Measurements from ENCODE around the gene MELTF.

Gene MELTF

DNA sequence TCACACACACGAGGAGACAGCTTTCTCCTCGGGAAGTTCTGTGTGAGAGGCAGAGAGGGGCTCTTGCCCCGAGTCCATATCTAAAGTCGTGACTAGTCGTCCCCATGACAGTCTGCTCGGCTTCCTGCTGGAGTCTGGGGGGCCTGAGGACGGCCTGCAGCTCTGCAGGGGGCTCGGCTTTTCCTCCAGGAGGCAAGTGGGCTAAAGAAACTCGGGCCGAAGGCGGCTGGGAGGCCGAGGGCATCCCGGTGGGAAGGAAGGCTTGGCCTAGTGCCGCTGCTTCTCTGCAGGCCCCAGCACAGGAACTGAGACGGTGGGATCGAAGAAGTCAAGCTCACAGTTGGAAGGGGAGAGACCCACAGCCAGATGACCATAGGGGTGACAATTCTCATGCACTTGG, 35.6 kb downstream of the MELTF start:
- no peak for DNase-seq (ENCODE audit: low read depth)

- no peak for DNase-seq (ENCODE audit: low read depth)
Observed at GRCh38 chr3:196992461-196993065, 37.1 kb downstream of the MELTF start.

DNA sequence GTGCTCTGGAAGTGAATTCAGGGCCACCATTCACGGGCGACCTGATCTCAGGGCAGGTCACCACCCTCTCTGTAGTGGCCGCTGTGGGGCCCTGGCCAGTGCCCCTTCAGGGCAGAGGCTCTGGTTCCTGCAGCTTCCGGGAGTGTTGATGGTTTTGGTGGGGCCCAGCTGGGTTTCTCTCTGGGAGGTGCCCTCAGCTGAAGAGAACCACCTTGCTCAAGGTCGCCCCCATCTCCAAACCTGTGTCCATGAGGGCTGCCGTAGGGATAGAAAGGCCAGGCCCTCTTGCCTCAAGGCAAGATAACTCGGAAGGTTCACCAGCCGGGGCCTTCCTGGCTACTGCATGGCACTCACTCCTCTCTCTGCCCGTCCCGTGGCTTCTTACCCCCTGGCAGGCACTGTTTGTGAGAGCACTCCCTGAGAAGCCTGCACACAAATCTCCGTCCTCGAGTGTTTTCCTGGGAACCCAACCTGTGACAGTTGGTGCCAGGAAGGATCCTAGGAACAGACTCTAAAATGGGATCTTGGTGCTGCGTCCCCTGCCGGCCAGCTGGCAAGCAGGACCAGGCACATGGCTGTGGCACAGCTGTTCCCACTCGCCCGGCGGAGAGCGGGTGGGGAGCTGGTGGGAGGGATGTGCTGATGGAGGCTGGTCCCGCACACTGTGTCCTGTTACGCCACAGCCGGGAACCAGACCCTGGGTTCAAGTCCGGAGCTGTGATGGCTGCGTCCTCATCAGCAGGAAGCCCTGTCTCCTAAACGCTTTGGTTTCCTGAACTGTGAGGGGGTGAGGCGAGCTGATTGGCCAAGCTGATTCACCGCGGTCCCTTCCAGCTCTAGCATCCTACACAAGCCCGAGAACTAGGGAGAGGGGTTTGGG, 37.8 kb downstream of the MELTF start:
- no peak for DNase-seq (ENCODE audit: low read depth)

- DNase-seq (ENCODE audit: low read depth): no peak
Observed at GRCh38 chr3:196990601-196991007, 39.0 kb downstream of the MELTF start.

GRCh38 chr3:196989721-196990262, 39.8 kb downstream of the MELTF start:
- DNase-seq (ENCODE audit: low read depth): no peak

- no peak for DNase-seq (ENCODE audit: low read depth)
Observed at GRCh38 chr3:196988241-196989029, 41.2 kb downstream of the MELTF start.

DNA sequence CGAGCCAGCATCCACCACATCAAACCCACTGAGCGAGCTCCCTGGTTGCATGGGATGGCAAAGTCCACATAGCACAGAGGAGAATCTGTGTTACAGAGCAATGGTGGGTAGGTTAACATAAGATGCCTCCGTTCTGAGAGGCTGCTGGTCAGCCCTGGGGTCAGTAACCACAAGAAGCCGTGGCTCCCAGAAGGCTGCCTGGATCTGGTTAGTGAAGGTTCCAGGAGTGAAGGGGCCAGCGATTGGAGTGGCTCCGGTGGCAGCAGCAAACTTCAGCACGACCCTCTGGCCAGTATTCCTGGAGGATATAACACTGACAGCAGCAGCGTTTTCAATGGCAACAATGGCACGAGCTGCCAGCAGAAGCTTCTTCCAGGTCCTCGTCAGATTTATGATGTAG, 42.6 kb downstream of the MELTF start:
- DNase-seq (ENCODE audit: low read depth): no peak

DNA sequence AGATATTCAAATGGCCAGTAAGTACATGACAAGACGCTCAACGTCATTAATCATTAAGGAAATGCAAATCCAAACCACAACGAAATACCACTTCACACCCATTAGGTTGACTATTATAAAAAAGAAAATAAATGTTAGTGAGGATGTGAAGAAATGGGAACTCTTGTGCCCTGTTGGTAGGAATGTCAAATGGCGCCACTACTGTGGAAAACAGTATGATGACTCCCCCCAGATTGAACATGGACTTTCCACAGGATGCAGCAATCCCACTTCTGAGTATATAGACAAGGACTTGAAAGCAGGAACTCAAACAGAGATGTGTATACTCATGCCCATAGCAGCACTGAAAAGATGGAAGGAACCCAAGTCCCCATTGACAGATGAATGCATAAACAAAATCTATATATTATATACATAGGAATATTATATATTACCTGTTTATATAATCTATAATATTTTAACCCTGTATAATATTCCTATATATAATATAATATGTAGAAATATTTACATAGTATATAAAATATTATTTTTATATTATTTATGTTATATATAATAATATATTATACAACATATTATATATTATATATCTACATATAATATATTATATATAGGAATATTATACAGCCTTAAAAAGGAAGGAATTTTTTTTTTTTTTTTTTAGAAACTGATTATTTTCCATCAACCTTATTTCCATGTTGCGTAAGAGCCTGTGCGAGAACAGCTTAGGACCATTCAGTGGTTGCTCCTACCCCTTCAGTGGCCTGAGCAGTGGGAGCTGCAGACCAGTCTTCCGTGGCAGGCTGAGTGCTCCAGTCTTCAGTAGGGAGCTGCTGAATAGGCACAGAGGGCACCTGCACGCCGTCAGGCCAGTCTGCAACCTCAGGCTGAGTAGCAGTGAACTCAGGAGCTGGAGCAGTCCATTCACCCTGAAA, 43.4 kb downstream of the MELTF start:
- DNase-seq (ENCODE audit: low read depth): no peak

DNA sequence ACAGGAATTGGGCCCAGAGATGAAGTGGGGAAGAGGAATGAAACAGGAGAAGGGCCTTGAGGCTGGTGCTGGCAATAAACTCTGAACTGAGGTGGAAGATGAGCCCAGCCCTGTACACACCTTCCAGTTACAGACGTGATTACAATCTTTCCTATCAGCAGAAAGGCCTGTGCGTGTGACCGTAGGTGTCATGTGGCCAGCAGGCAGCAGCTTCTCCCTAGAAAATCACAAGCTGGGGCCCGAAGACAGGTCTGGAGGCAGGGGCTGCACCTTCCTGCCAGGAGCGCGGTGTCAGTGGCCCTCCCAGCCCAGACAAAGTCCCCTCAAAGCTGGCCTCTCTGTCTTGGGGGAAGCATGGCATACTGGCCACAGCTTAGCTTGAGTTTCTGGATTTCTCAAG, 44.3 kb downstream of the MELTF start:
- DNase-seq (ENCODE audit: low read depth): no peak

GRCh38 chr3:196983186-196983585, 46.4 kb downstream of the MELTF start:
- no peak for DNase-seq (ENCODE audit: low read depth)

- no peak for DNase-seq (ENCODE audit: low read depth)
Observed at GRCh38 chr3:196981657-196982056, 48.0 kb downstream of the MELTF start.

DNA sequence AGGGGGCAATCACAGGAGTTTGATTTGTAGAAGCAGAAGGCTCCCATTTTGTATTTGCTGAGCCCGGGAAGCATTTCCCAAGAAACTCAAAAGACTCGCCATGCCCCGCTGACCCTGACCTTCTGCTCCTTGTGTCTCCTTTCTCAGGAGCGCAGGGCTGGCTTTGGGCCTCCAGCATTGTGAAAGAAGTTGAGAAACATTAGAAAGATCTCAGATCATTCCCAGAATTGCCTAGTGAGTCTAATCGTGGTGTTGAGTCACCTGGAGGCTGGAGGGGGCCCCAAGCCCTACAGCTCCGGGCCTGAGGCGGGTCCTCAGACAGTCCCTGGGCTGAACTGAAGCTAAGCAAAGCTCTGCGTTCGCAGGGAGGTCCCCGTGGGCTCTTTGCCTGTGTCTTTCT, 50.1 kb downstream of the MELTF start:
- peak; percentile 84 for DNase-seq (ENCODE audit: low read depth)

DNA sequence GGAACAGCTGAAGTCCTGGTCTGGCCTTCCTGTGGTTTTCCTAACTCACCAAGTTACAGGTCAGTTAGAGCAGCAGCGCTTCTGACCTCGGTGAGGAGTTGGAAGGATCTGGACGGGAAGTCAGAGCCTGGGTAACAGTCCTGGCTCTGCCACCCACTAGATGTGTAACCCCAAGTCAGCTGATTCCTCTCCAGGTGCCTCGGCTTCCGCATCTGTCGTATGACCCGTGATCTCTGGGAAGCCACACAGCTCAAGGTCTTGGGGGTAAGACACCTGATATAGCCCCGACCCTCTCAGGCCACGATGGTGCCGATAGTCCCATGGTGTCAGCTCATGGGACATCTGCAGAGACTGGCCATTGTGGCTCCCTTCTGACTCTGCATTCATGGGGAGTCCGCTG, 52.7 kb downstream of the MELTF start:
- no peak for DNase-seq (ENCODE audit: low read depth)

DNA sequence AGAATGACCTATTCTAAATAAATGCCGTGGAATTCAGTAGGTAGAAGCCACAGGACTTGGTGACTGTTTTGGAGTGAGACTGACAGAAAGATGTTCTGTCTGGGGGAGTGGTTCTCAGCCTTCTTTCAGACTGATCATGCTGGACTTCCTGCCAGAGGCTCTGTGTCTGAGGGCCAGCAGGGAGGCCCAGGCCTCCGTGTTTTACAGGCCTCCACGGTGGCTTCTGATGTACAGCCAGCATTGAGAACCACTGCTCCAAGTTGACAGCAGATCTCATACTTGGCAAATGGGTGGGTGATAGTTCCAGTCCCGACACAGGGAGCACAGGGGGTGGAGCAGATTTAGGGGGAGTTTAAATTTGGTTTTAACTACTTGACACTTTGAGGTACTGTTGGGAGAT, 54.3 kb downstream of the MELTF start:
- DNase-seq (ENCODE audit: low read depth): no peak

DNA sequence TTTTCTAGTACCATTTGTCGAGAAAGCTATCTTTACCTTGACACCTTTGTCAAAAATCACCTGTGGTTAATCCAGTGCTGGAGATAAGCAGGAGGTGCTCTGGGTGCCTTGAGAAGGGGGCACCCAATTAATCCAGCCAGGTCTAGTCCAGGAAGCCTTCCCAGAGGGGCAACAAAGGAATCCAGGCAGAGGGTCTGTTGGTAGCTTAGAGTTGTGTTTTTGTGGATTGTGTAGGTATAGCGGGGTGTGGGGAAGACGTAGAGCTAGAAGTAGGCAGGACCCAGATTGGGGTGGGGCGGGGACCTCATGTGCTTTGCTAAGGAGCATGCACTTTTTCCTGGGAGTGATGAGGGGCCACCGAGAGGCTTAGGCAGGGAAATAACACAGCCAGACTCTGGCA, 55.0 kb downstream of the MELTF start:
- no peak for DNase-seq (ENCODE audit: low read depth)

- DNase-seq (ENCODE audit: low read depth): no peak
Observed at GRCh38 chr3:196971094-196971698, 58.4 kb downstream of the MELTF start.

GRCh38 chr3:196970547-196971093, 59.0 kb downstream of the MELTF start:
- no peak for DNase-seq (ENCODE audit: low read depth)

- peak; percentile 39 for DNase-seq (ENCODE audit: low read depth)
Observed at GRCh38 chr3:196969660-196970546, 59.7 kb downstream of the MELTF start.

DNA sequence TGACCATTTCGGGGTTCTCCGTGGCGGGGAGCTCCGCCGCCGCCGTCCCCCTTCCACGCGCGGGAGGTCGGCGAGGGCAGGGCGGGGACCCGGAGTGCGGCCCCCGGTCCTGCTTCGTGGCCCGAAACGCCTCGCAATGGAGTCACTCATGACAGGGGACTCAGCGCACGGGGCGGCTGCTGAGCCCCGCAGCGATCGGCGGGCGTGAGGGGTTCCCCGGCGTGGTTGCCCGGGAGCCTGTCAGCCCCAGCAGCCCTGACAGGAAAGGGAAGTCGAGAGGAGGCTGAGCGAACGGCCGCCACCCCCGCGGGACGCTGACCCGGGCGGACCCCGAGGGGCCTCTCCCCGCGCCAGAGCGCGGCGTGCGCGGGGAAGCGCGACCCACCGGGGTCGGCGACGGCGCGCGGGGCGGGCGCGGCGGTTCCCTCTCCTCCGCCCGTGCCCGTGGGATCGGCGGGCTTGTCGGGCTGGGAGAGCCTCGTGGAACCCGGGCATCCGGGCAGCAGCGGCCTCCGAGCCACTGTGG, 60.4 kb downstream of the MELTF start:
- no peak for DNase-seq (ENCODE audit: low read depth)

Measured in iris pigment epithelial cell (primary cell).